NCI-H2196 treated with DMSO at 0.1 percent for 48 hours (cell line): ENCODE measurements around the gene GOLGA6D.
"Not testable (repeated sequence)": the region's sequence is repeated elsewhere in the genome, so short reads cannot be mapped to it uniquely, and the experiment has no call there.

ENCODE experiments used
- DNase-seq: peaks from one replicate; lab custom pipeline; 2025; ENCODE audit not compliant: unreplicated experiment; lab: John Stamatoyannopoulos, UW

The GOLGA6D gene

GRCh38 chr15:75328493-75329314, 46.1 kb downstream of the GOLGA6D start:
- DNase-seq = no peak

GRCh38 chr15:75329571-75329970, 46.9 kb downstream of the GOLGA6D start:
- DNase-seq = no peak

GRCh38 chr15:75332093-75332492, 49.5 kb downstream of the GOLGA6D start:
- not testable (repeated sequence) for DNase-seq

DNA sequence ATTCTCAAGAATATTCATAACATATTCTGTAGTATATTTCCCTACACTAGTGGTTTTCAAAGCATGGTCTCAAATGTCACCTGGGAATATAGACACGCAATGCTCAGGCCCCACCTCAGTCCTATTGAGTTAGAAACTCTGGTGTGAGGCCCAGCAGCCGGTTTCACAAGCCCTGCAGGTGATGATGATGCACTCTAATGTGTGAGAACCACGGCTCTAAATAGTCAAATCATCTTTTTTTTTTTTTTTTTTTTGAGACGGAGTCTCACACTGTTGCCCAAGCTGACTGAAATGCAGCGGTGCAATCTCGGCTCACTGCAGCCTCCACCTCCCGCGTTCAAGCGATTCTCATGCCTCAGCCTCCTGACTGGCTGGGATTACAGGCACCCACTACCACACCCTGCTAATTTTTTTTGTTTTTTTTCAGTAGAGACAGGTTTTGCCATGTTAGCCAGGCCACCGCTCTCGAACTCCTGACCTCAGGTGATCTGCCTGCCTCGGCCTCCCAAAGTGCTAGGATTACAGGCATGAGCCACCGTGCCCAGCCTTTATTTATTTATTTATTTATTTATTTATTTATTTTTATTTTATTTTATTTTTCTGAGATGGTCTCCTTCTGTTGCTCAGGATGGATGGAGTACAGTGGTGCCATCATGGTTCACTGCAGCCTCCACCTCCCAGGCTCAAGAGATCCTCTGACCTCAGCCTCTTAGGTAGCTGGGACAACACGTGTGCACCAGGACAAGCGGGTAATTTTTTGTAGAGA, 51.2 kb downstream of the GOLGA6D start:
- not testable (repeated sequence) for DNase-seq

DNA sequence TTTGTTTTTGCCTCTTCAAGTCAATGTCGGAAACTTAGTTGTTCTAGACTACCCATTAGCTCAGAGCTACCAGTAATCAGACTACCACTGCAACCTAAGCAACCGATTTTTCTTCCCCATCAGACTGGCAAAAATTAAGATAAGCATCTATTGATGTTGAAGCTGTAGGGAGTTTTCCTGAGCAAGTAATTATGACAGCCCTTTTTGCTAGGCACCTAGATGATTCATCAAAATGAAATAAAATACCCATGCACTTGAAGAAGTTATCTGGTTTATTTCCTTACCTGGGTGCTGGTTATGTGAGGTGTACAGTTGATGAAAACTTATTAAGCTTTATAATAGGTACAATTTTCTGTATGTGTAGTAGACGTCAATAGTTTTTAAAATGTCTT, 52.7 kb downstream of the GOLGA6D start:
- DNase-seq = no peak

DNA sequence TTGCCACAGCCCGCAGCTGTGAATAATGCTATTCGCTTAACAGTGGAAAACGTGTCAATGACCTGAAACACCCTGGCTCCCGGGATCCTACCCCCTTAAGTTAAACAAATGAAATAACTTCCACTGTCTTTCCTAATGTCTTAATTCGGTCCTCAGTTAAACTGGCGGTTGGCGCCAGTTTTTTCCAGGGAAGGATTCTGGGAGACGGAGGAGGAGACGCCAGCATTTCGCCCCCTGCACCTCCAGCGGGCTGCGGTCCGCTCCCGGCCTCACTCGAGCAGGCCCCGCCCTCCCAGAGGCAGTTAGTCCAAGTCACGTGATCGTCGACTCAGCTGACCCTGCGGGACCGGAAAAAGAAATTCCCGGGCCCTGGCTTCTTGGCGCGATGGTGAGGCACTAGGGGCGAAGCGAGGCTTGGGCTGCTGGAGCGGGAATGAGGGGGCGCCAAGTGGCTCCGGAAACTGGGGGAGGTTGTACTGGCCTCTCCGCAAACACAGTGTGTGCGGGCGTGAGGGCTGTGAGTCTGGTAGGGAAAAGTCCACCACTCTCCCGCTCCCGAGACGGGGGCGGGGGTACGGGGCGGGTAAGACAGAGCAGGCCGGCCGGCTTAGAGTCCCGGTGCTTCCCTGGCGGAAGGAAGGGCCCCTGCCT, 53.2 kb downstream of the GOLGA6D start, which contains the start of gene COMMD4:
Gene COMMD4 (plus strand): TSS at position 359 of the 651 bp plus-strand sequence. CDS start 27 bp downstream, at position 386.
- DNase-seq = peak; percentile 52

DNA sequence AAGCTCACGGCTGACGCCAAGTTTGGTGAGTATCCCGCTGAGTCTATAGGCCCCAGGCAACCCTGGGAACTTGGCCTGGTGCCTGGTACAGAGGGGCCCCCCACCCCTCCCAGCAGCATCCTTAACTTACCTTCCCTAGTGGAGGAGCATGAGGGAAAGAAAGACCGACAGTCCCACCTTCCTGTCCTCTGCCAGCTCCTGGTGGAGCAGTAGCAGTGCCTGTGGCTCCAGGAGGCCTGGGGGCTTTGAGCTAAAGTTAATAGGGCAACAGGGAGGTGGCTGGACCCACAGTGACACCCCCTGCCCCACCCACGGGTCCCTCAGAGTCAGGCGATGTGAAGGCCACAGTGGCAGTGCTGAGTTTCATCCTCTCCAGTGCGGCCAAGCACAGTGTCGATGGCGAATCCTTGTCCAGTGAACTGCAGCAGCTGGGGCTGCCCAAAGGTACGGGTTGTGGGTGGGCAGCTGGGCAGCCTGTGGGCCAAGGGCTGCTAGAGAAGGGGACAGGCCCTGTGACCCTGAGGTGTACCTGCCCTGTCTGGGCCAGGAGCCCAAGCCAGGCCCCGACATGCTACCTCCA, 56.1 kb downstream of the GOLGA6D start:
- no peak for DNase-seq

GRCh38 chr15:75339531-75340240, 57.1 kb downstream of the GOLGA6D start:
- DNase-seq = no peak

DNA sequence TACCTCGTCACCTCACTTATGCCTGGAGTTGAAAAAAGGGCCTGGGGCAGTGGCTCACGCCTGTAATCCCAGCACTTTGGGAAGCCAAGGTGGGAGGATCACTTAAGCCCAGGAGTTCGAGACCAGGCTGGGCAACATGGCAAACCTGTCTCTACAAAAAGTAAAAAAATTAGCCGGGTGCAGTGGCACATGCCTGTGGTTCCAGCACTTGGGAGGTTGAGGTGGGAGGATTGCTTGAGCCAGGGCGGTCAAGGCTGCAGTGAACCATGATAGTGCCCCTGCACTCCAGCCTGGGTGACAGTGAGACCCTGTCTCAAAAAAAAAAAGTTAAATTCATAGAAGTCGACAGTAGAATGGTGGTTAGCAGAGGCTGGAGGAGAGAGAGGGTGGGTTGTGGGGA, 59.6 kb downstream of the GOLGA6D start:
- DNase-seq = no peak

DNA sequence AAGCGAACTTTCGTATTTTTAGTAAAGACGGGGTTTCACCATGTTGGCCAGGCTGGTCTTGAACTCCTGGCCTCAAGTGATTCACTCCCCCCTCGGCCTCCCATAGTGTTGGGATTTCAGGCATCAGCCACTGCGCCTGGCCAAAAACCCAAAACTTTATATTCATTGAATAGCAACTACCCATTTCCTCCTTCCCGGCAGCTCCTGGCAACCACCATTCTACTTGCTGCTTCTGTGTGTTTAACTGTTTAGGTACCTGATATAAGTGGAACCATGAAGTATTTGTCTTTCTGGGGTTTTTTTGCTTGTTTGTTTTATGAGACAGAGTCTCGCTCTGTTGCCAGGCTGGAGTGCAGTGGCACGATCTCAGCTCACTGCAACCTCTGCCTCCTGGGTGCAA, 61.3 kb downstream of the GOLGA6D start:
- not testable (repeated sequence) for DNase-seq
